ENCODE data around the gene SORCS2. TPM values are rescaled to one million over a fixed set of nuclear protein-coding genes. Genes with fewer than 3 reads are reported as not detected.

The SORCS2 gene
- total and polyA plus RNA-seq, 2 of the 8 experiments (the other 6 are each of a cell fraction or from before 2014, with no cell fraction given), result 0.36 to 1.8 TPM

DNA sequence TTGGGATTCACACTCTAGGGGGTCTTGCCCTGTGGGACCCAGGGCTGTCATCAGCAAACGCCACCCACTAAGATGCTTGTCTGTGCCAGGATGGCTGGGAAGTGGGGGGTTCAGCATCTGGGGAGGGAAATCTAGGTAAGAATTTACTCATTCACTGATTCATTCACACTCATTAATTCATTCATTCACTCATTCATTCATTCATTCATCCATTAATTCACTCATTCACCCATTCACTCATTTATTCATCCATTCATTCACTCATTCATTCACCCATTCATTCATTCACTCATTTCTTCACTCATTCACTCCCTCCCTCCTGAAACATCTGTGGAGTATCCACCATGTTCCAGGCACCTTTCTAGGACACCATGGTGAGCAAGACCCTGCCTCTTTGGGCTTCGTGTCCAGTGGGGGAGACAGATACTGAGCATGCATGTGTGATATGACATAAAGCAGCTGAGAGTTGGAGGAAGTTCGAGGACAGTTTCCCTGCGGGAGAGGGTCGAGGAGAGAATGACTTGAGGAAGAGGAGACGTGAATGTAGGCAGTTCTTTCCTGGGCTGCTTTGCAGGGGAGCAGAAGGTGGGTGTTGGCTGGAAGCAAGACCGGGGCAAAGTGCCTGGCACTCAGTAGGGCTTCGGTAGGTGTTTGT is 90.6 kb downstream of the SORCS2 start:
- Histone ChIP-seq H2BK5ac (ENCODE audit: low read depth, low read length) (no peak overlapping the region), H2BK20ac (ENCODE audit: low read length) (no peak overlapping the region), H3K4me1 (replicated peaks in 1 of 4; ENCODE audit: control insufficient read depth in 3 of 4, insufficient read depth in 4 of 4, low read length in 3 of 4) (no peaks in the 10 kb centered on the region), H4K5ac (ENCODE audit: insufficient read length, low read depth, low read length) (no peak overlapping the region), H2AK5ac (ENCODE audit: low read depth, low read length) (no peak overlapping the region), H3K9ac (replicated peaks in 1 of 4; ENCODE audit: extremely low read depth in 1 of 4, low read depth in 3 of 4, low read length in 3 of 4) (no peak overlapping the region), H4K8ac (ENCODE audit: extremely low read depth, insufficient read depth, low read length) (no peak overlapping the region), H4K20me1 (replicated peaks in 1 of 2; ENCODE audit: control insufficient read depth in 1 of 2, insufficient read depth in 2 of 2, low read length in 2 of 2) (no peaks in the 10 kb centered on the region), H4K91ac (replicated peaks; ENCODE audit: insufficient read length, low read length) (no peak overlapping the region), H3K56ac (replicated peaks; ENCODE audit: insufficient read length, low read depth, low read length) (no peak overlapping the region), H3K9me3 (ENCODE audit: insufficient read depth in 2 of 2, low read depth in 1 of 2, low read length in 1 of 2) (no peaks in the 10 kb centered on the region), H3K18ac (ENCODE audit: extremely low read depth, low read length) (no peak overlapping the region), H3K36me3 (ENCODE audit: control insufficient read depth in 2 of 4, insufficient read depth in 4 of 4, low read length in 3 of 4) (no peaks in the 10 kb centered on the region), H2BK120ac (replicated peaks; ENCODE audit: low read depth, low read length) (no peak overlapping the region), H3K27ac (ENCODE audit: low read depth, low read length) (no peak overlapping the region), H3K79me2 (ENCODE audit: control insufficient read depth in 1 of 2, insufficient read depth in 2 of 2, low read length in 2 of 2) (no peaks in the 10 kb centered on the region), H3K4ac (replicated peaks; ENCODE audit: insufficient read length, low read depth, low read length) (no peak overlapping the region), H3K23me2 (ENCODE audit: low read depth, low read length) (no peaks in the 10 kb centered on the region), H3K79me1 (ENCODE audit: low read depth, low read length) (no peaks in the 10 kb centered on the region), H3K14ac (ENCODE audit: insufficient read length) (no peak overlapping the region), H3K23ac (ENCODE audit: insufficient read length) (no peak overlapping the region), H3K4me2 (ENCODE audit: insufficient read depth in 1 of 2, low read depth in 2 of 2, low read length in 2 of 2) (no peak overlapping the region), H2AFZ (ENCODE audit: low read length) (no peak overlapping the region), H3K27me3 (replicated peaks in 1 of 4; ENCODE audit: control insufficient read depth in 3 of 4, extremely low read depth in 1 of 4, insufficient read depth in 3 of 4, low read length in 3 of 4) (no peaks in the 10 kb centered on the region; a peak in 2 of 7 replicates), H2BK12ac (ENCODE audit: low read depth, low read length) (no peak overlapping the region), H2BK15ac (ENCODE audit: low read length) (no peak overlapping the region), H3K4me3 (ENCODE audit: extremely low read depth in 1 of 4, insufficient read depth in 2 of 4, low read depth in 3 of 4, low read length in 4 of 4) (no peak overlapping the region)
- DNase-seq (ENCODE audit: low read depth in 1 of 2, low spot score in 2 of 2), result no peak
- CTCF ChIA-PET (ENCODE audit: partially characterized antibody), result no interaction called here
- no peak for FAIRE-seq
- TF ChIP-seq RAD21 (IDR thresholded peaks at IDR 0.05 in 1 of 2, conservative IDR thresholded peaks at IDR 0.05 in 1 of 2; ENCODE audit: low read depth in 2 of 2, low read length in 2 of 2), result no peak
- TF ChIP-seq, protein P1, sequence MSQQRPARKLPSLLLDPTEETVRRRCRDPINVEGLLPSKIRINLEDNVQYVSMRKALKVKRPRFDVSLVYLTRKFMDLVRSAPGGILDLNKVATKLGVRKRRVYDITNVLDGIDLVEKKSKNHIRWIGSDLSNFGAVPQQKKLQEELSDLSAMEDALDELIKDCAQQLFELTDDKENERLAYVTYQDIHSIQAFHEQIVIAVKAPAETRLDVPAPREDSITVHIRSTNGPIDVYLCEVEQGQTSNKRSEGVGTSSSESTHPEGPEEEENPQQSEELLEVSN (IDR thresholded peaks at IDR 0.05), result no peak
- no peak for TF ChIP-seq TAF1 (IDR thresholded peaks at IDR 0.05; ENCODE audit: low read depth, low read length)
- no peak for TF ChIP-seq EP300 (IDR thresholded peaks at IDR 0.05; ENCODE audit: borderline replicate concordance in 1 of 2, low read depth in 2 of 2, low read length in 2 of 2)
- TF ChIP-seq HDAC2 (IDR thresholded peaks at IDR 0.05; ENCODE audit: borderline replicate concordance in 1 of 2, low read depth in 2 of 2, low read length in 2 of 2), result no peak
- no peak for TF ChIP-seq SIRT6 (IDR thresholded peaks at IDR 0.05; ENCODE audit: low read length)
- TF ChIP-seq TEAD4 (IDR thresholded peaks at IDR 0.05; ENCODE audit: low read depth, low read length), result no peak
- no peak for TF ChIP-seq EGR1 (IDR thresholded peaks at IDR 0.05; ENCODE audit: borderline replicate concordance, low read depth, low read length)
- no peak for TF ChIP-seq JUND (IDR thresholded peaks at IDR 0.05; ENCODE audit: low read length)
- TF ChIP-seq SP1 (IDR thresholded peaks at IDR 0.05; ENCODE audit: low read depth, low read length), result no peak
- POLR2A ChIA-PET (ENCODE audit: partially characterized antibody), result no interaction called here
- 88% methylated on average over 8 of the region's 8 CpGs; no CpG with 5 or more reads in 1 of the 2 experiments for WGBS, 2 experiments (ENCODE audit: extremely low coverage in 1 of 2, insufficient coverage in 1 of 2, insufficient read length in 1 of 2, insufficient replicate concordance in 2 of 2, low coverage in 1 of 2, low lambda C conversion rate in 2 of 2, missing lambda C conversion rate in 1 of 2)
